Lower leg skin (tissue), 3 donors: ENCODE data around the gene GPX5.

Experiments
- CTCF ChIP-seq, 3 donors: fragments of 450-650 bp; IDR thresholded peaks; one replicate each; pipeline ENCODE4 v1.5.1; 2016; ENCODE audit warnings: antibody characterized with exemption in 3 of 3, mild to moderate bottlenecking in 3 of 3, moderate library complexity in 2 of 3
- POLR2A ChIP-seq, 2 donors: fragments of 450-650 bp; IDR thresholded peaks; one replicate each; pipeline ENCODE4 v1.6.1; 2016 to 2017; ENCODE audit warnings: antibody characterized with exemption in 2 of 2, mild to moderate bottlenecking in 1 of 2, moderate library complexity in 1 of 2

- TF ChIP-seq CTCF (IDR thresholded peaks at IDR 0.05): no peak
- no peak for TF ChIP-seq POLR2A (IDR thresholded peaks at IDR 0.05)
Observed at GRCh38 chr6:28568515-28569108, 42.9 kb downstream of the GPX5 start.
